Rectal smooth muscle tissue (tissue), 1 donor: ENCODE data around the gene TRPC4AP.

Experiments used
- H3K27ac ChIP-seq: one replicate; pipeline ENCODE4 v1.7.0; 2013; ENCODE audit warnings: low read depth, low read length, inconsistent platforms
- H3K27me3 ChIP-seq: one replicate; pipeline ENCODE4 v1.7.0; 2013; ENCODE audit warnings: low read length; ENCODE audit not compliant: control insufficient read depth, insufficient read depth
- H3K36me3 ChIP-seq: one replicate; pipeline ENCODE4 v1.7.0; 2013; ENCODE audit warnings: low read length; ENCODE audit not compliant: control insufficient read depth, insufficient read depth
- H3K4me1 ChIP-seq: one replicate; pipeline ENCODE4 v1.7.0; 2013; ENCODE audit warnings: low read length; ENCODE audit not compliant: control insufficient read depth, insufficient read depth
- H3K4me3 ChIP-seq: one replicate; pipeline ENCODE4 v1.7.0; 2013; ENCODE audit warnings: low read length
- H3K9ac ChIP-seq: one replicate; pipeline ENCODE4 v1.7.0; 2013; ENCODE audit warnings: low read length

TRPC4AP gene

GRCh38 chr20:34998331-34998950, 94.2 kb downstream of the TRPC4AP start:
- Histone ChIP-seq H3K9ac (no peak overlapping the region), H3K27me3 (no peaks in the 10 kb centered on the region), H3K27ac (no peak overlapping the region), H3K4me3 (no peak overlapping the region), H3K36me3 (peaks cover 41% of the 10 kb centered on the region), H3K4me1 (no peaks in the 10 kb centered on the region)

DNA sequence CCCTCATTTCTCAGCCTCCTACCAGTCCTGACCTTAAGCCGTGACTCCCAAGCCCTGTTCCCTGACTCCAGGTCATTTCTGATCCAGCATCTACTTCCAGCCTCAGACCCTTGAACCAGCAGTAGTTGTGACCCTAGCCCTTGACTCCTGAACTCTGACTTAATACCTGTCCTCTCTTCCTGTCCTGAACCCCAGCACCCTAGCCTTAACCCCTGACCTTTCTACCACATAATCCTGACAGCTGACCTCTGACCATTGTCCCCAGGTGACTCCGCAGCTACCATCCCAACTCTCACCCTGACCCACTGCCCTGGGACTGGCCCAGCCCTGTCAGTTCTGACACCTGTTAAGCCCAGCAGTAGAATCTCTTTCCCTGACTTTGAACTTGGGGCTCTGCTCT, 94.8 kb downstream of the TRPC4AP start:
- H3K4me3 ChIP-seq = no peak overlapping the region
- H3K9ac ChIP-seq = no peak overlapping the region
- no peaks in the 10 kb centered on the region for H3K4me1 ChIP-seq
- H3K36me3 ChIP-seq = peaks cover 40% of the 10 kb centered on the region
- no peaks in the 10 kb centered on the region for H3K27me3 ChIP-seq
- no peak overlapping the region for H3K27ac ChIP-seq

GRCh38 chr20:34997131-34997561, 95.5 kb downstream of the TRPC4AP start:
- Histone ChIP-seq H3K9ac (no peak overlapping the region), H3K27ac (no peak overlapping the region), H3K4me3 (no peak overlapping the region), H3K4me1 (no peaks in the 10 kb centered on the region), H3K27me3 (no peaks in the 10 kb centered on the region), H3K36me3 (peaks cover 39% of the 10 kb centered on the region)

GRCh38 chr20:34996243-34997028, 96.2 kb downstream of the TRPC4AP start:
- H3K27ac ChIP-seq = no peak overlapping the region
- H3K4me3 ChIP-seq = no peak overlapping the region
- no peak overlapping the region for H3K9ac ChIP-seq
- peaks cover 32% of the 10 kb centered on the region for H3K36me3 ChIP-seq
- H3K4me1 ChIP-seq = no peaks in the 10 kb centered on the region
- no peaks in the 10 kb centered on the region for H3K27me3 ChIP-seq

DNA sequence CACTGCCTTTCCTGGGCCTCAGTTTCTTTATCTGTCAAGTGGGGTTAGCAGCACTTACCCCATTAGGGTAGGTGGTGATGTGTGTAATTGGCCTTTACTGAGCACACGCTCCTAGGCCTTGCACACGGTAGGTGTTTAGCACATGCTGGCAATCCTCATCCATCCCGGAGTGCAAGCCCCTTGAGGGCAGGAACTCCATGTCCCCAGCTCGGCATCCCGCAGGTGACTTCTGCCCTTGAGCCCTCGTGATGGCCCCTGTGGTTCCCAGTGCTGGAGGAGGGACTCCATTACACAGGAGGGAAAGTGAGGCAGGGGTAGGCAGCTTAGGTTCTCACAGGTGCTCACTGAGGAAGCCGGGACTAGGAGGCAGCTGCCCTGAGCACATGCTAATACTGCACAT, 96.9 kb downstream of the TRPC4AP start:
- H3K27me3 ChIP-seq = no peaks in the 10 kb centered on the region
- H3K4me3 ChIP-seq = no peak overlapping the region
- H3K4me1 ChIP-seq = no peaks in the 10 kb centered on the region
- no peak overlapping the region for H3K9ac ChIP-seq
- no peak overlapping the region for H3K27ac ChIP-seq
- peaks cover 25% of the 10 kb centered on the region for H3K36me3 ChIP-seq

GRCh38 chr20:34995192-34995591, 97.4 kb downstream of the TRPC4AP start:
- no peaks in the 10 kb centered on the region for H3K4me1 ChIP-seq
- no peak overlapping the region for H3K9ac ChIP-seq
- no peak overlapping the region for H3K4me3 ChIP-seq
- peaks cover 24% of the 10 kb centered on the region for H3K36me3 ChIP-seq
- no peaks in the 10 kb centered on the region for H3K27me3 ChIP-seq
- H3K27ac ChIP-seq = no peak overlapping the region

- peaks cover 24% of the 10 kb centered on the region for H3K36me3 ChIP-seq
- H3K27me3 ChIP-seq = no peaks in the 10 kb centered on the region
- H3K9ac ChIP-seq = no peak overlapping the region
- no peak overlapping the region for H3K4me3 ChIP-seq
- no peak overlapping the region for H3K27ac ChIP-seq
- no peaks in the 10 kb centered on the region for H3K4me1 ChIP-seq
Observed at GRCh38 chr20:34994509-34995131, 98.0 kb downstream of the TRPC4AP start.

DNA sequence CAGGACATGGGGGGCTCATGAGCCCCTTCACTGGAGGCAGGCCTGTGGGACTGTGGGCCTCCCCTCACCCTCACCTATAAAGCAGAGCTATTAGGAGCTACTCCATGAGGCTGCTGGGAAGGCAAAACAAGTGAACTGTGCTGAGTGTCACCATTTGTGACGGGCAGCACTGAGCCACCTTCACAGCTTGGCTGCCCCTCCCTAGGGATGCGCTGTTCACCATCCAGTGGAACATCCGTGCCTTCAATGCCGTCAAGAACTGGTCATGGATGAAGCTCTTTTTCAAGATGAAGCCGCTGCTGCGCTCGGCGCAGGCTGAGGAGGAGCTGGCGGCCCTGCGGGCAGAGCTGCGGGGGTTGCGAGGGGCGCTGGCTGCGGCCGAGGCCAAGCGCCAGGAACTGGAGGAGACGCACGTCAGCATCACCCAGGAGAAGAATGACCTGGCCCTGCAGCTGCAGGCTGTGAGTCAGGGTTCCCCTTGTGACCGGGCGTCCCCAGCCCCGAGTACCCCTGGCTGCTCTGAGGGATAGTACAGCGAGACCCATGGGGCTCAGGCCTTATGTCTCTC, 98.6 kb downstream of the TRPC4AP start:
- Histone ChIP-seq H3K9ac (no peak overlapping the region), H3K36me3 (peaks cover 24% of the 10 kb centered on the region), H3K4me3 (no peak overlapping the region), H3K4me1 (no peaks in the 10 kb centered on the region), H3K27ac (no peak overlapping the region), H3K27me3 (no peaks in the 10 kb centered on the region)

- Histone ChIP-seq H3K4me3 (no peak overlapping the region), H3K27ac (no peak overlapping the region), H3K27me3 (no peaks in the 10 kb centered on the region), H3K36me3 (peaks cover 15% of the 10 kb centered on the region), H3K4me1 (no peaks in the 10 kb centered on the region), H3K9ac (no peak overlapping the region)
Observed at GRCh38 chr20:34992751-34993417, 99.7 kb downstream of the TRPC4AP start.

DNA sequence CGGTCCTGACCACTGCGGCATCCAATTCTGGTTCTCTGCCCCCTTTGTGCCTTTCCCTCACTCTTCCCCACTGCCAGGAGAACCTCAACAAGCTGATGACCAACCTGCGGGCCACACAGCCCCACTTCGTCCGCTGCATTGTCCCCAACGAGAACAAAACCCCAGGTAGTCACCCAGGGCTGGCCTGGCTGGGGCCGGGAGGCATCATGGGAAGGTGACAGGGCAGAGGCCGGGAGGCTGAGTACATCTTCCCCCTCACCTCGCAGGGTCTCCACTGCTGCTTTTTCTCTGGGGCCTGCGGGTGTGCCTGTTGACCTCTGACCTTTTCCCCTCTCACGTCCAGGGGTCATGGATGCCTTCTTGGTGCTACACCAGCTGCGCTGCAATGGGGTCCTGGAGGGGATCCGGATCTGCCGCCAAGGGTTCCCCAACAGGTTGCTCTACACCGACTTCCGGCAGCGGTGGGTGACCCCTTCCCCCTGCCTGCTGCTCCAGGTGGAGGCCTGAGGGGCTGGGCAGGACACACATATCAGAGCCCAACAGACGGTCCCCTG, 101.9 kb downstream of the TRPC4AP start:
- H3K4me3 ChIP-seq = no peak overlapping the region

DNA sequence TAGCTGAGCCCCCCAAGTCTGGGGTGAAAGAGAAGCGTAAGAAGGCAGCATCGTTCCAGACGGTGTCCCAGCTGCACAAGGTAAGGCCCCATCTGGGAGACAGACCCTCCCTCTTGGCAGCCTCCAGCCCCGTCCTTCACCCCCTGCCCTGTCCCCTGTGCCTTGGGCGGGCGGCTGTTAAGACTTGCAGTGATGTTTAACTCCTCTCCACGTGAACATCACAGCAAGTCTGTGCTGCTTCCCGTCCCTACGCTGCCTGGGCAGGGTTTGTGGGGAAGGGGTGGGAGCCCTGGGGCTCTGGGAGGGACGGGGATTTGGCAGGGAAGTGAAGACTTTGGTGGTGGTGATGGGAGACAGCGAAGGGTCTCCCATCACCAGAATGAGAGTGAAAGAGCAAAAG, 102.4 kb downstream of the TRPC4AP start:
- no peak overlapping the region for H3K4me3 ChIP-seq
- H3K27ac ChIP-seq = no peak overlapping the region
- H3K36me3 ChIP-seq = peaks cover 3% of the 10 kb centered on the region
- H3K27me3 ChIP-seq = no peaks in the 10 kb centered on the region
- H3K4me1 ChIP-seq = no peaks in the 10 kb centered on the region
- no peak overlapping the region for H3K9ac ChIP-seq

More for the DNA sequence above, 101.9 kb downstream of the TRPC4AP start:
- H3K9ac ChIP-seq = no peak overlapping the region
- no peaks in the 10 kb centered on the region for H3K4me1 ChIP-seq
- peaks cover 8% of the 10 kb centered on the region for H3K36me3 ChIP-seq
- H3K27ac ChIP-seq = no peak overlapping the region
- no peaks in the 10 kb centered on the region for H3K27me3 ChIP-seq

GRCh38 chr20:34989670-34990069, 102.9 kb downstream of the TRPC4AP start:
- H3K9ac ChIP-seq = no peak overlapping the region
- no peak overlapping the region for H3K4me3 ChIP-seq
- no peak overlapping the region for H3K27ac ChIP-seq
- H3K4me1 ChIP-seq = no peaks in the 10 kb centered on the region
- H3K27me3 ChIP-seq = no peaks in the 10 kb centered on the region
- H3K36me3 ChIP-seq = peaks cover 3% of the 10 kb centered on the region
